ENCODE results near the gene ITPR3.

Gene ITPR3

GRCh38 chr6:33700391-33701050 is 79.4 kb downstream of the ITPR3 start:
- peak; percentile 33 for DNase-seq (ENCODE audit: low read depth)

DNA sequence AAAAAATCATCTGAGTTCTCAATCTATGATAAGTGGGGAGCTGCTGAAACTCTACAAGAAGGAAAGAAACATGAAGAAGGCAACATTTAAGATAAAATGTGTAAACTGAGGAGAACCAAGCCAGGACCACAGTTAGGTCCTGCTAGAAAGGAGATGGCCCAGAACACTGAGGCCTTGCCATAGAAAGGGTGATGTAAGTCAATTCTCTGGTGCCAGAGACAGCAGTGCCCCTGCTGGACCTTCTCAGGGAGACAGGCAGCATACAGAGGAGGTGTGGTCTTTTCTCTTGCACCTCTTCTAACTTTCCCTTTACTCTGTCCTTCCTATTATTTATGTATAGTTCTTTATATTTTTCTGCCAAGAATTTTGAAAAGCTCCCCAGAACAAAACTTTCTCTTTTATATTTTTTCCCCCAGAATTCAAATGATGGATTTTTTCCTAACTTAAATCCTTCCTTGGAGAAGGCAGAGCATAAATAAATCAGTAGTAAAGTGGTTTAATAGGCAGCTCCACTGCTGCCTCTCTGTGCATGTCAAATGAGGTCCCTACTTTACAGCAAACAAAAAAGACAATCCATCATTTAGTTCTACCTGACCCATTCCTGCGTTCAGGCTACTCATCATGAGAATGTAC is 81.3 kb downstream of the ITPR3 start:
- DNase-seq (ENCODE audit: low read depth), result no peak

DNA sequence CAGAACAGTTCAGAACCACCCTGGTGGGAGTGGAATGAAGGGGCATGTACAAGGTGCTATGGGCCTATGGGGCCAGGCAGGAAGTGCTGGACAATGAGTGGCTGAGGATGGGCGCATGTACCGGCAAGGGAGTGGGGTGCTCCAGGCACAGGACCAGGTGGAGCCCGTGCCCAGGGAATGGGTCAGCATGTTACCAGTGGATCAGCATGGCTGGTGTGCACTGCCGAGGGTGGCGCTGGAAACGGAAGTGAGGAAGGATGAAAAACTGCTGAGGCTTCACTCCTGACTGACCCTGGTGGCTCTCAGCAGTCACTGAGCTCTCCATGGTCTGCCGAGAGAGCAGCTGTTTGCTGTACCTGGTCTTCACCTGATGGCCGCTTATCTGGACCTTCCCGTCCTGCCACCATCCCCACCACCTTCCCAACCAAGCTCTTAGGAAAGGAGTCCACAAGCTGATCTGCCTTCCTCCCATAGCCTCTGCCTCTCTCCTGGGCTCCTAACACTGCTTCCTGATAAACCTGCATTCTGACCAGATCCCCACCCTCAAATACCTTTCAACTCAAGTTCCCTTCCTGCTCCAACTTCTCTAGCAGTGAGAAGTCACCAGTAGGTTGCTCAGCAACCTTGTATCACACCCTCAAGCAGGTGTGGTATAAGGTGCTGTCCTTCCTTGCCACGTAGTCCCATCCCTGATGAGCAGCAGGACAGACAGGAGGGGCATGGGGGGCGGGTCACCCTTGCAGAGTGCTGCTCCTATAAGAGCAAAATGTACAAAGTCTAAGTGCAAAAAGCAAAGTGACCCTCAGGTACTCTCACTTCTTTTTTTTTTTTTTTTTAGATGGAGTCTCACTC is 83.3 kb downstream of the ITPR3 start:
- DNase-seq (ENCODE audit: low read depth), result no peak

GRCh38 chr6:33705268-33705885 is 84.3 kb downstream of the ITPR3 start:
- no peak for DNase-seq (ENCODE audit: low read depth)

- DNase-seq (ENCODE audit: low read depth), result no peak
These were observed 85.0 kb downstream of the ITPR3 start for GRCh38 chr6:33705955-33706725.

DNA sequence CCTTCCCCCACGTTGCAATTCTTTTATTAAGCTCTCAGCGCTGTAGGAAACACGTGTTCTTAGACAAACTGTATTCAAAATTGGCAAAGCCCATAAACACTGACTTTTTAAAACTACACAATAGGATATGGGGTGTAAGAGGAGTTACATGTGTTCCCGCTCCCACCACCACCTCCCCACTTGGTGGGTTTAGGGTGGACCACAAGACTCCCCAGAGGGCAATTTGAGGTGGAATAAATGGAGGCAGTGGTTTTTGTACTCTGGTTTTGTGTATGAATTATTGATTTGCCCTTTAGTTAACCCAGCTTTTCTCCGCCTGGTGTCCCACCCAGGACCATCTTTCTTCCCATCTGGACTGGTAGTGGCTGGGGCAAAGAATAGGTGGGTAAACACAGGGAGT is 86.6 kb downstream of the ITPR3 start:
- no peak for DNase-seq (ENCODE audit: low read depth)

- no peak for DNase-seq (ENCODE audit: low read depth)
These were observed 87.5 kb downstream of the ITPR3 start for GRCh38 chr6:33708516-33709204.

DNA sequence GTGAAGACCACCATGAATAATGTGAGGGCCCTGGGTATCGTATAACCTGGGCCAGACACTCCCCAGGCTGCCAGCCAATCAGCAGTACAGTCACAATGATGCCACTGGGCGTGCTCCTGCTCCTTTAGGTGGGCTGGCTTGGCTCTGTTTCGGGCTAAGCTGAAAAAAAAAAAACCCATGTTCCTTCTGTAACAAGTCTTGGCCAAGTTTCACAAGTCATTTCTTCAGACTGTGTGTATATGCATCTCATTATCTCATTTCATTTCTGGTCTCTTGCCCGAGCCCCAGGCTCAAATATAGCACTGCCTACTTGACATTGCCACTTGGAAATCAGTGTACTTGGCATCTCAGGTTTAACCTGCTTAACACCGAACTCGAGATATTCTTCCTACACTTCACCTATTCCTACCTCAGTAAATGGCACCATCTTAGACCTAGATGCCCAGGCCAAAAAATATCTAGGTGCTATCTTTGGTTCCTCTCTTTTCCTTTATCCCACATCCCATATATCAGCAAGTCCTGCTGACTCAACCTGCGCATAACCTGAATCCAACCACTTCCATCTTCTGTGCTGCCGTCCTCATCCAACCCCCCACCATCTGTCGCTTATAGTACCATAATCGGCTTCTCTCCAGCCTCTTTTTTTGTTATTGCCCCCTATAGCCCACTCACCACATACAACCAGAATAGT is 88.6 kb downstream of the ITPR3 start:
- no peak for DNase-seq (ENCODE audit: low read depth)

- DNase-seq (ENCODE audit: low read depth), result no peak
These were observed 89.4 kb downstream of the ITPR3 start for GRCh38 chr6:33710296-33711121.

DNA sequence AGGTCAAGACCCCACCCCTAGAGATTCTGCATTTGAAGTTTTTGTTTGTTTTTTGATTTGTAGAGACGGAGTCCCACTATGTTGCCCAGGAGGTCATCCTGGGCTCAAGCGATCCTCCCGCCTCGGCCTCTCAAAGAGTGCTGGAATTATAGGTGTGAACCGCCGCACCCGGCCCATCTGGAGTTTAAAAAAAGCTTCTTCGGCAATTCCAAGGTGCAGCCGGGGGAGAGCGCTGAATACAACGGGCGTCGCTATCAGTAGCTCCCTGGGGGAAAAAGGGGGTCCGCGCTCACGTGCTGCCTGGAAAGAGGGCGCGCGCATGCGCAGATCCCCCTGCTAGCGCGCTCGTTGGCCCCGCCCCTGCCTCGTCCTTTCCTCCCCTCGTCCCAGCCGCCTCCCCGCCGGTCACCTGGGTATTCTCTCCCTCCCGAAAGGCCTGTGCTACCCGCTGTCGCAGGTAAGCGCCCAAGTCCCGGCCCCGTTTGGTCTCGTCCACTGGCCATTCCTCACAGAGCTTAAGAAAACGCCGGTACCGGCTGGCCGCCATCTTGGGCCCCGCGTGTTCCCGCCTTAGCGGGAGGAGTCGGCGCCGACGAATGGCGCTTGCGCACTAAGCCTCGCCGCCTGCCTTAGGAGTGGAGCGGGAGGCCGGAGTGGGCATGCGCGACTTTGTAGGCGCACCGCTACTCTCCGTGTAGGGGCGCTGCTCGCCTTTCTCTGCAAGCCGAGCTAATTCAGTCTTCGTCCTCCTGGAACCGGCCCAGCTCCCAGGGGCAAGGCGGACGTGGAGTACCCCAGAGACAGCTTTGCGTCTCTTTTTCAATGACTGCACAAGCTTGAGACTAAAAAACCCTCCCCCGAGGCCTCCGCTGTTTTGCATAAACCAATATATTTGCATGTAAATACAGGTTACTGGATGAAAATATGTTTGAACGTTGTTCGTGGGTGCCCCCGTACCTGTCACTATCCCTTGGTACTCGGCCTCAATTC is 90.3 kb downstream of the ITPR3 start, which contains the start of gene UQCC2:
Gene UQCC2, minus strand, starts transcription at position 561 of the 990 bp plus-strand sequence. Its CDS starts 14 bp downstream, at position 547.
- peak; percentile 89 for DNase-seq (ENCODE audit: low read depth)

- DNase-seq (ENCODE audit: low read depth), result no peak
These were observed 91.8 kb downstream of the ITPR3 start for GRCh38 chr6:33712914-33713313.

DNA sequence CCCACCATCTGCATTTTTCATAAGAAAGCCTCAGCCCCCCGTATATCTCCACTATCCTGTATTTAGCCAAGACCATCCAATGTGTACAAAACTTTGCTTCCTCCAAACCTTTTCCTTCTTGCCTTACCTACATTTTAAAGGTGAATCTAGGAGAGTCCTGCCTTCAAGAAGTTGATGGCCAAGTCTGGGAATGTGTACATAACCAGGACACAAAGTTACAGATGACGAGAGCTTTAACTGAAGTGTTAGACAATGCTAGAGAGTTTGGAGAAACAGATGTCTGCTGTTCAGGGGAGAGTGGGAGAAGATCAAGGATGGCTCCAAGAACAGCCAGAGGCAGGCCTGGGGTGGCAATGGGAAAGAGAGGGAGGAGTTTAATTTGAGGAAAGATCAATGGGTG is 92.7 kb downstream of the ITPR3 start:
- no peak for DNase-seq (ENCODE audit: low read depth)

DNA sequence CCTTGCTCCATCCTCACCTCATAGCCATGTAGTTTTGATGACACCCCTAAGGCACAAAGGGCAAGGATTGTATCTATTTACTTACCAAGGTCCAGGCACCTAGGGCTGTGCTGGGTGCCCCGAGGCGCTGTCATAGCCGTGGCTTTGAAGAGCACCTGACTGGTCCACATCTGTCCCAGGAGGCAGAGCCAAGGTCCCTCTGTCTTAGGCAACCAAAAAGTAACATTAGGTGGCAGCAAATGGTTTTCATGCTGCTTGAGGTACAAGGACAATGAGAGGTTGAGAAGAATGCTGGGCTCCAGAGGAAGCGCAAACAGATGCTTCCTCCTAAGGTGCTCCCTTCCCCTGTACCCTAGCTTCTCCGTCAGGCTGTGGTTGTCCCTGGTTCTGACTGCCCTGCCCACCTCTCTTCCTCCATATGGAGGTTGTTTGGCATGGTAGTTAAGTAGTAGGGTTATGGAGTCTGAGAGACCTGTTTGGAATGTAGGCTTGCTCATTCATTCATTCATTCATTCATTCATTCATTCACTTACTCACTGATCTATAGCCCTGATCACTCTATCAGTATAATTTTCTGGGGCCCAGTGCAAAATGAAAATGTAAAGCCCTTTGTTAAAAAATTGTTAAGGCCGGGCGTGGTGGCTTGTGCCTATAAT is 93.4 kb downstream of the ITPR3 start:
- no peak for DNase-seq (ENCODE audit: low read depth)

GRCh38 chr6:33716379-33716778 is 95.3 kb downstream of the ITPR3 start:
- DNase-seq (ENCODE audit: low read depth), result no peak

DNA sequence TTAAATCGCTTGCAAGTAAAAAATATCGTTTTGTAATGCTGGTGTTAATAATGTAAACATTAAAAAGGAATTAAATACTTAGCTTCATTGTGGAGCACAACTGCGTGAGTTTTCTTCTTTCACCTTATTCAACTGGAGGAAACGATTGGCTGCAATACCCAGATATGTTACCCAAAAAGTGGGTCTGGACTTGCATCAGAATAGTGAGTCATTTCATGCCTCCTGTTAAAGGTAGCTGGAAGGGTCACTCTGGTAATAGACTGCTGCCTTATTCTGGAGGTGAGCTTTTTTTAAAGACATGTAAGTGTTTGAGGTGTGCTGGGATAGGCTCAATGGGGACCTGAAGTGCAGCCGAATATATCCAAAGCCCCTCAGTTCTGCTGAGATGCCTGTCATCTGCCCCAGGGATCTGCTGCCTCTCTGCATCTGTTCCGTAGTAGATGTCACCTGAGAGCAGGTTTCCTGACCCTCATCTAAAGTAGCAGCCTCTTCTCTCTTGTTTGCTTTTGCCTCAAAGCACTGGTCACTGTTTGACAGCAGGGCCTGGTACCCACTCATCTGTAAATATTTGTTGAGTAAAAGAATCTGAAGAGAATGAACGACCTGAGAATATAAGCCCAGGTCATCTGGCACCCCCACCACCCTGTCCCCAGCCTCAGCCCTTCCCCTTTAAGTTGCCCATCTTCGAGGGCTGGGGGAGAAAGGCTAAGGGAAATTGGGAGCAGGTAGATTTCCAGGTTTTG is 95.9 kb downstream of the ITPR3 start:
- no peak for DNase-seq (ENCODE audit: low read depth)

- no peak for DNase-seq (ENCODE audit: low read depth)
These were observed 96.9 kb downstream of the ITPR3 start for GRCh38 chr6:33717934-33718455.

DNA sequence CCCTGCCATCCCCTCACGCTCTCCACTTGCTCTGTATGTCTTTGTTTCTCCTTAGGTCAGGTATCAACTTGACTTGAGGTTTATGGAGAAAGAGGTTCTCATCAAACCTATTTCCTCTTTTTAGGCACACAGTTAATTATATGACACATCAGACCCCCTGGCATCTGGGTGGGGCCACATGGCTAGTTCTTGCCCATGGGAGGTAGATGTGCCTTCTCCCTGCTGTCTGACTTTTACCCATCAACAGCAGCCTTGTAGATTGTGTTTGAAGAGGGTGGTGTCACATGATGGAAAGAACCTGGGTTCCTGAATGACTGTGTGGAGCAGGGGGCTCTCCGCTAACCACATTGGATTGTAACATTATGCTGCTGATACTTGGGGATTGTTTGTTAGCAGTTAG is 97.6 kb downstream of the ITPR3 start:
- no peak for DNase-seq (ENCODE audit: low read depth)
